Urinary bladder (tissue), 4 donors: ENCODE results near the gene SLC25A42. TPM values are rescaled to one million over a fixed set of nuclear protein-coding genes. Genes with fewer than 3 reads are reported as not detected.
"Not testable (repeated sequence)": the region's sequence is repeated elsewhere in the genome, so short reads cannot be mapped to it uniquely, and the experiment has no call there.

Source experiments
- DNase-seq: peaks from one replicate; pipeline ENCODE4 v3.0.0-alpha.2; 2015; ENCODE audit errors: extremely low spot score
- H3K27ac ChIP-seq: one replicate; pipeline ENCODE4 v1.5.1; 2013; ENCODE audit warnings: low read depth, mild to moderate bottlenecking, moderate library complexity
- H3K36me3 ChIP-seq: one replicate; pipeline ENCODE4 v1.6.1; 2013; ENCODE audit warnings: mild to moderate bottlenecking, moderate library complexity; ENCODE audit not compliant: insufficient read depth
- H3K4me1 ChIP-seq: one replicate; pipeline ENCODE4 v1.6.1; 2013; ENCODE audit warnings: mild to moderate bottlenecking, moderate library complexity; ENCODE audit not compliant: insufficient read depth
- H3K4me3 ChIP-seq: one replicate; pipeline ENCODE4 v1.5.1; 2013; ENCODE audit warnings: low read depth, low read length
- WGBS: extraction: QIAGEN DNeasy Blood & Tissue Kit; methylation state at CpG from one replicate; pipeline ENCODE4 v1.1.7; 2013; 5-methylcytosine and 5-hydroxymethylcytosine counted together
- polyA plus RNA-seq: library from polyadenylated mRNA; stranded (reverse); fragments of 200-250 nt; gene quantifications from one replicate; pipeline ENCODE4 v1.2.3, GENCODE V29; 2013
- total RNA-seq: library from RNA; depleted of rRNA; stranded (reverse); fragments of >200 nt; gene quantifications from one replicate; pipeline ENCODE4 v1.2.3, GENCODE V29; 2014
- donor health status: healthy with polysubstance abuse.
- donor health status: healthy.

SLC25A42 gene
- total and polyA plus RNA-seq, 2 donors: 7.1 to 14.8 TPM

DNA sequence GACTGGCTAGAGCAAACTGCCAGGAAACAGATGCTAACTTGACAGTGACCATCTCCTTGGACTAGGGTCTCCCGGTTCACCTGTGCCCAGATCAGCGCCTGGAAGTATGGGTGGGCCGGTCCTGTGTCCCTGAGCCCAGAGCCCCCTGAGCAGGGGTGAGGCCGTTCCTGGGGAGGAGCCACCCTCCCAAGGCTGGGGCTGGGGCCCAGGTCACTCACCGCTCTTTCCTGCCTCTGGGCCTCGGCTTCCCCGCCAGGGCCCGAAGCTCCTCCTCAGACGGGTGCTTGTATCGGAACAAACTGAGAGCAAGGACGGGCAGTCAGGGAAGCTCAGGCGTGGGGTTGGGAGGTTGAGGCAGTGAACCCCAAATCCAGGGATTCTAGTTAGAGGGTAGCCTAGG is 69.1 kb downstream of the SLC25A42 start:
- no peak overlapping the region for H3K27ac ChIP-seq
- no peak overlapping the region for H3K4me3 ChIP-seq
- DNase-seq: no peak
- no peaks in the 10 kb centered on the region for H3K4me1 ChIP-seq
- H3K36me3 ChIP-seq: no peaks in the 10 kb centered on the region
- 97% methylated on average over 12 of the region's 12 CpGs for WGBS

DNA sequence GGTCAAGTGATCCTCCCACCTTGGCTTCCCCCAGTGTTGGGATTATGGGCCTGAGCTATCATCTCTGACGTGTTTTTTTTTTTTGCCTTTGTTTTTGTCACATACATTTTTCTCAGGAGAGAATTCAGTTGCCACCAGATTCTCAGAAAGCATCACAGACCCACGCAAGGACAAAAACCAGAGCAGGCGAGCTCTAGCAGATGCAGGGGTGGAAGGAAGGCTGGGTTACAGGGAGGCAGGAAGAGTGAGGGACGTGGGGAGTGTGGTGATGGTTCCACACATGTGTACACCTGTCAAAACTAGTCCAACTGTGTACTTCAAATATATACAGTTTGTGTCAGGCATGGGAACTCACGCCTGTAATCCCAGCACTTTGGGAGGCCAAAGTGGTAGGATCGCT is 70.2 kb downstream of the SLC25A42 start:
- H3K4me3 ChIP-seq: no peak overlapping the region
- H3K4me1 ChIP-seq: no peaks in the 10 kb centered on the region
- no peaks in the 10 kb centered on the region for H3K36me3 ChIP-seq
- WGBS: 88% methylated on average over 6 of the region's 6 CpGs
- DNase-seq: no peak
- no peak overlapping the region for H3K27ac ChIP-seq

- H3K4me1 ChIP-seq: no peaks in the 10 kb centered on the region
- no peak overlapping the region for H3K4me3 ChIP-seq
- 27% methylated on average over 21 of the region's 21 CpGs for WGBS
- H3K27ac ChIP-seq: no peak overlapping the region
- DNase-seq: no peak
- no peaks in the 10 kb centered on the region for H3K36me3 ChIP-seq
Observed at GRCh38 chr19:19134687-19135158, 70.9 kb downstream of the SLC25A42 start.

- DNase-seq, H3K36me3 ChIP-seq, H3K27ac ChIP-seq, H3K4me3 ChIP-seq, H3K4me1 ChIP-seq: not testable (repeated sequence)
- WGBS: 90% methylated on average over 6 of the region's 6 CpGs
Observed at GRCh38 chr19:19135713-19136112, 71.9 kb downstream of the SLC25A42 start.

GRCh38 chr19:19137556-19138108 is 73.8 kb downstream of the SLC25A42 start:
- Histone ChIP-seq H3K4me1 (no peaks in the 10 kb centered on the region), H3K27ac (no peak overlapping the region), H3K36me3 (no peaks in the 10 kb centered on the region), H3K4me3 (peak overlapping the region; percentile 56)
- WGBS: 10% methylated on average over 25 of the region's 25 CpGs
- DNase-seq: no peak

- Histone ChIP-seq H3K4me1 (no peaks in the 10 kb centered on the region), H3K4me3 (peak within 1 kb of the TSS; percentile 56), H3K36me3 (no peaks in the 10 kb centered on the region), H3K27ac (no peak within 1 kb of the TSS)
- WGBS: 3% methylated on average over 42 of the region's 42 CpGs
- DNase-seq: peak; percentile 96
Observed at GRCh38 chr19:19138109-19138981, 74.6 kb downstream of the SLC25A42 start, which contains the start of gene TMEM161A. TMEM161A (minus strand) TSS chr19:19138478; CDS start chr19:19138428, 50 bp downstream.

- DNase-seq: no peak
- H3K4me1 ChIP-seq: no peaks in the 10 kb centered on the region
- H3K4me3 ChIP-seq: no peak overlapping the region
- 49% methylated on average over 5 of the region's 5 CpGs for WGBS
- no peak overlapping the region for H3K27ac ChIP-seq
- H3K36me3 ChIP-seq: no peaks in the 10 kb centered on the region
Observed at GRCh38 chr19:19139876-19140229, 76.1 kb downstream of the SLC25A42 start.

- WGBS: 65% methylated on average over 5 of the region's 5 CpGs
- no peak for DNase-seq
- Histone ChIP-seq H3K36me3 (no peaks in the 10 kb centered on the region), H3K27ac (no peak overlapping the region), H3K4me1 (no peaks in the 10 kb centered on the region), H3K4me3 (no peak overlapping the region)
Observed at GRCh38 chr19:19140476-19140875, 76.7 kb downstream of the SLC25A42 start.

DNA sequence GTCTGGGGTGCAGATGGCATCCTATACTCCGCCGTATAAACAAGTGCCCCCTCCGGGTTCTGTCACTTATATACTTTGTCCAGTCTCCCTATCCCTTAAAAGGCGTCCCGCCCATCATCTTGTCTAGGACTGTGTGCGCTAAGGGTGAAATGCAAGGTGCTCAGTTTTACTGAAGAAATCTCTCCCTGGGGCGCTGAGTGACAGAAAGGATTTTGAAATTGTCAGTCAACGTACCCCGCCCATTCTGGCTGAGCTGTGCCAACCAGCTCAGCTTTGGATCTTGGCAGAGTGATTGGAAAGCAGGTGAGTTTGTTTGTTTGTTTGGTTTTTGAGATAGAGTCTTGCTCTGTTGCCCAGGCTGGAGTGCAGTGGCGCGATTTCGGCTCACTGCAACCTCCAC is 78.6 kb downstream of the SLC25A42 start:
- Histone ChIP-seq H3K27ac (no peak overlapping the region), H3K4me1 (no peaks in the 10 kb centered on the region), H3K36me3 (no peaks in the 10 kb centered on the region), H3K4me3 (no peak overlapping the region)
- no peak for DNase-seq
- 92% methylated on average over 12 of the region's 12 CpGs for WGBS

- no peaks in the 10 kb centered on the region for H3K4me1 ChIP-seq
- no peak overlapping the region for H3K27ac ChIP-seq
- H3K36me3 ChIP-seq: no peaks in the 10 kb centered on the region
- WGBS: 81% methylated on average over 17 of the region's 17 CpGs
- H3K4me3 ChIP-seq: no peak overlapping the region
- DNase-seq: no peak
Observed at GRCh38 chr19:19145281-19145680, 81.5 kb downstream of the SLC25A42 start.

GRCh38 chr19:19145684-19146608 is 82.2 kb downstream of the SLC25A42 start:
- H3K36me3 ChIP-seq: no peaks in the 10 kb centered on the region
- no peak overlapping the region for H3K4me3 ChIP-seq
- H3K27ac ChIP-seq: no peak overlapping the region
- DNase-seq: no peak
- 30% methylated on average over 47 of the region's 47 CpGs for WGBS
- H3K4me1 ChIP-seq: no peaks in the 10 kb centered on the region

GRCh38 chr19:19146865-19147264 is 83.1 kb downstream of the SLC25A42 start:
- H3K4me1 ChIP-seq: no peaks in the 10 kb centered on the region
- 97% methylated on average over 7 of the region's 7 CpGs for WGBS

GRCh38 chr19:19147344-19147743 is 83.5 kb downstream of the SLC25A42 start:
- H3K27ac ChIP-seq: no peak overlapping the region
- 94% methylated on average over 5 of the region's 5 CpGs for WGBS
- no peaks in the 10 kb centered on the region for H3K4me1 ChIP-seq
- H3K36me3 ChIP-seq: no peaks in the 10 kb centered on the region
- no peak for DNase-seq
- H3K4me3 ChIP-seq: no peak overlapping the region

More at GRCh38 chr19:19146865-19147264, 83.1 kb downstream of the SLC25A42 start:
- Histone ChIP-seq H3K4me3 (no peak overlapping the region), H3K36me3 (no peaks in the 10 kb centered on the region), H3K27ac (no peak overlapping the region)
- DNase-seq: no peak
